Activated CD8-positive, alpha-beta memory T cell treated with anti-CD3 and anti-CD28 coated beads, Interleukin-2, amount 50 U/mL, for 1 hour (primary cell): ENCODE data around the gene ELAVL1.

Experiments used
- DNase-seq: peaks from one replicate; pipeline ENCODE4 v3.0.0-alpha.2; 2020; ENCODE audit errors: extremely low read depth

Gene ELAVL1

DNA sequence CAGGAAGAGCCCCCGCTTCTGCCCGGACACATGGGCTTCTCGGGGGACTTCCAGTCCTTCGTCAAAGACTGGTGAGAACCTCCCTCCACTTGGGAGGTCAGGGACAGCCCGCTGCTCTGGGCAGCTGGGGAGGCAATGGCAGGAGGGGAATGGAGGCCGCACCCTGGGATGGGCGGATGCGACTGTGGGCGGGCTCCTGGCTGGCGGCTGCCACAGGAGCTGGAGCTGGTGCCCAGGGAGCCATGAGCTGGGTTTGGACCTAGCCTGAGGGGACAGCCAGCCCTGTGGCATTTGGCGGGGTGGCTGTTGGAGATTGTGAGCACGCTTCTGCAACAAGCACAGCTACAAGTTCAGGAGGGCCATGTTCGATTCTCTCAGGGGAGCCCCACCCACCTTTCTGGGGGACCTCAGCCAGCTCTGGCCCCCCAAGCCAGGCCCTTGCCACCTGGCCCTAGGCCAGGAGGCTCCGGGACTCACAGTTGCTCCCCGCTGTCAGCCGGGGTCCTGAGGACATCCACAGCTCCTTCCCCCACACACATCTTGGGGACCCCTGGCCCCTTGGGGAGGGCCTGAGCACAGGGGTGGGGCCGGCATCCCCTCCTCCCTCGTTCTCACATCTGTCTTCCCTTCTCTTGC lies 93.8 kb downstream of the ELAVL1 start:
- no peak for DNase-seq

DNA sequence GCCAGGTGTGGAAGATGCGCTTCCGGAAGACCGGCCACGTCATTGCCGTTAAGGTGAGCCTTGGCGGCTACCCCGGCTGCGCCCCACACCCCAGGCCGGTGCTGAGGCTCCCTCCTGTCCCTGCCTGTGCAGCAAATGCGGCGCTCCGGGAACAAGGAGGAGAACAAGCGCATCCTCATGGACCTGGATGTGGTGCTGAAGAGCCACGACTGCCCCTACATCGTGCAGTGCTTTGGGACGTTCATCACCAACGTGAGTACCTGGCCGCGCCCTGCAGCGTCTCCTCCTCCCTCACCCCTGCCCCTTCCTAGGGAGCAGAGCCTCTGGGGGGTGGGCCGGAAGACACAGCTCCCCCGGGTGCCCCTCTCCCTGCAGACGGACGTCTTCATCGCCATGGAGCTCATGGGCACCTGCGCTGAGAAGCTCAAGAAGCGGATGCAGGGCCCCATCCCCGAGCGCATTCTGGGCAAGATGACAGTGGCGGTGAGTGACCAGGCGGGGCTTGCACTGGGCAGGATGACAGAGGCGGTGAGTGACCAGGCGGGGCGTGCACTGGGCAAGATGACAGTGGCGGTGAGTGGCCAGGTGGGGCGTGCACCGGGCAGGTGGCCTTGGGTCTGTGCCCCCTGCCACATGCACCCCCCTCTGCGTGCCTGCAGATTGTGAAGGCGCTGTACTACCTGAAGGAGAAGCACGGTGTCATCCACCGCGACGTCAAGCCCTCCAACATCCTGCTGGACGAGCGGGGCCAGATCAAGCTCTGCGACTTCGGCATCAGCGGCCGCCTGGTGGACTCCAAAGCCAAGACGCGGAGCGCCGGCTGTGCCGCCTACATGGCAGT lies 94.9 kb downstream of the ELAVL1 start:
- no peak for DNase-seq

DNA sequence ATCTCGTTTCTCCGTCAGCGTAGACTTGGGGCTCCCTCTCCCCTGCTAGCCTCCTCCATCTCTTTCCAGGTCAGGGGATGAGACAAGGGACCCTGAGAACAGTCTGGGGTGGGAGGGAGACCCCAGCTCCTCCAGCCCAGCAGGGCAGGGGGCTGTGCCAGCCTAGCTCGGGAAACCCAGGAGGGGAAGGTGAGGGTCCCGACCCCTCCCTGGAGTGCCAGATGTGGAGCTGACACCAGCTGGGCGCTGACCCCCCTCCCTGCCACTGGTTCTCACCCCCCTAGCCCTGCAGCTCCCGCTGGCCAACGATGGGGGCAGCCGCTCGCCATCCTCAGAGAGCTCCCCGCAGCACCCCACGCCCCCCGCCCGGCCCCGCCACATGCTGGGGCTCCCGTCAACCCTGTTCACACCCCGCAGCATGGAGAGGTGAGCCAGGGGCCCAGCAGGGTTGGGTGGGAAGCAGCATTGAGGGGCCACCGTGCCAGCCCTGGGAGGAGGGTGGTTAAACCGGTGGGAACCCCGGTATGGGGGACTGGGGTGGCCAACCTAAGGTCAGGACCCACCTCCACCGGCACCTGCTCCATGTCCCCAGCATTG lies 95.9 kb downstream of the ELAVL1 start:
- no peak for DNase-seq

DNA sequence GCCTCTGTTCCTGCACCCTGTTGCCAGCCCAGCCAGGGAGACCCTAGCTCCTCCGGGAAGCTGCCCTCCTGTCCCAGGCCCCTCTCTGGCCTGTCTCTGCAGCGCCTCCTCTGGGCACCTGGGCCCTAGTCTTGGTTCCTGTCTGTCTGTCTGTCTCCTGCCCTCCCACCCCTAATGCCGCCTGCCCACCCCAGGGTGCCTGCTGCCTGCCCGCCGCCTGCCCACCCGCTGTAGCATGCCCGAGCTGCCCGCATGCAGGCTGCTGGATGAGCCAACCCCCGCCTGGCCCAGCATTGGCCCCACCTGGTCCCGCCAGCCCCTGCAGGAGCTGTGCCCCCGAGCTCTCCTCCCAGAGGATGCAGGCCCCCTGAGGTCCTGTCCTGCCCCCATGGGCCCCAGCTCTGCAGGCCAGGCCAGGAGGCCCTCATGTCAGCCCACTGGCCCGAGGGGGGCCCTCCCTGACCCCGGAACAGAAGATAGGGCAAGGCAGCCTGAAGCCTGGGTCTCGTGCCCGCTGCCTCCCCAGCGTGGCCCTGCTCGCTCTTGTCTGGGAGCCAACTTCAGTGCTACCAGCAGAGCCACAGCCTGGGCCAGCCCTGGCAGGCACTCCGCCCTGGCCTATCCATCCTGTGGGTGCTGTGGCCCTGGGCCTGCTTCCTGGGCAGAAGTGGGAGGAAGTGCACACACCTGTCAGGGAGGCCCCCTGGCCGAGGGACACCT lies 96.5 kb downstream of the ELAVL1 start:
- no peak for DNase-seq
